HG02840 (cell line): ENCODE results near the gene KREMEN1.

Source experiments
- ATAC-seq: cut with Tn5 transposase; IDR thresholded peaks from one replicate; pipeline ENCODE4 v1.9.1; 2021; ENCODE audit warnings: mild to moderate bottlenecking, moderate library complexity, moderate number of reproducible peaks; ENCODE audit not compliant: unreplicated experiment, low FRiP score

Gene KREMEN1

DNA sequence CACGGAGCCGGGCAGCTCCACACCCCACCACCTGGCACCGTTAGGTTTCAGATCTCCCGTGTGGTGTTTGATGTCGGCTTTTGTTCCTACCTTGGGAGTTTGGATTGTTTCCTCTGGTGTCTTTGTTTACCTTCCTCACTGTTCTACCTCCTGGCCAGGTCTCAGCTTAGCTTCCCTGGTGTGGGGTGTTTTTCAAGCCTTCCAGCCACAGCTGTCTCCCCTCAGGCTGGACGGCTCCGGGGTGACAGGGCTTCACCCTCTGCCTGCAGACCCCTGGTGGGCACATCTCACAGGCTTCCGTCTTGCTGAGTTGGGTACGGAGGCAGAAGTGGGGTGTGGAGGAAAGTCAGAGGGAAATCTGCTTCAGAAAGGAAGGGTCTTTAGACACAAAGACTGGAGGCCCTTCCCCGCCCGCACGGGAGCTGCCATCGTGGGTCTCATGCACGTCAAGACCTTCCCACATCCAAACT, 73.3 kb downstream of the KREMEN1 start:
- no peak for ATAC-seq

DNA sequence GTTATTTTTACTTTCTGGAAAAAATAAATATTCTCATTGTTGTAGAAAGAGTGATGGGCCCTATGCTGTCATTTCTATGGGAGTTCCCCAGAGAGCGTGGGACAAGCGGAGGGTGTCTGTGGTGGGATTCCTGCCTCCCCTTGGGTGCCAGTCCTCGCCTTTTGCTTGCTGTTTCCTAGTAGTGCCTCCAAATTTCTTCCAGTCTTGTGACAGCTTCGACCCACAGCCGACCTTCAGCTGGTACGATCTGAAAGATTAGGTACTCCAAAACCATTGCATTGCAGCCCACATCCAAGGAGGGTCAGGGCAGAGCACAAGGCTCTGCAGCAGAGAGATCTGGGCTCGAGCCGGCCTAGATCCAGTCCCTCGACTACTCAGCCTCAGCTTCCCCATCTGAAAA, 73.9 kb downstream of the KREMEN1 start:
- ATAC-seq: no peak

DNA sequence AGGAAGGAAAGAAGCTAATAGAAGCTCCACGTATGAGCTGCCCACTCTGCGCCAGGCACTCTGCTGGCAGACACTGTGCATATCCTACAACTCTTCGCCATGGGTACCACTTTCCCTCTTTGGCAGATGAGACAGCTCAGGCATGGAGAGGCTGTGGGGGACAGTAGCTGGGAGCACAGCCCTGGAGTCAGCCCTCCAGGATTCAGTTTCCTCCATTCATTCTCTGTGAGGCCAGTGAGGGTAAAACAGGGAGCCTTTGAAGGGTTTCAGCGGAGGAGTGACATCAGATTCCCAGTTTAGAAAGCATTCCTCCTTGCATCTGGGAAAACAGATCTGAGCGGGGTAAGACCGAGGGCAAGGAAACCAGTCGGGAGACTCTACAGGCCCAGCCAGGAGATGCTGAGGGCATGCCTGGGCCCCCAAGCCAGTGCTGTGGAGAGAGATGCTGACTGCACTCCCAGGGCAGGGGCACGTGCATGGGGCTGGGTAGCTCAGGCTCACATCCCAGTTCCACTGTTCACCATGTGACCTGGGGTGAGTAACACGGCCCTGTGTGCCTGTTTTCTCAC, 74.6 kb downstream of the KREMEN1 start:
- ATAC-seq: no peak

DNA sequence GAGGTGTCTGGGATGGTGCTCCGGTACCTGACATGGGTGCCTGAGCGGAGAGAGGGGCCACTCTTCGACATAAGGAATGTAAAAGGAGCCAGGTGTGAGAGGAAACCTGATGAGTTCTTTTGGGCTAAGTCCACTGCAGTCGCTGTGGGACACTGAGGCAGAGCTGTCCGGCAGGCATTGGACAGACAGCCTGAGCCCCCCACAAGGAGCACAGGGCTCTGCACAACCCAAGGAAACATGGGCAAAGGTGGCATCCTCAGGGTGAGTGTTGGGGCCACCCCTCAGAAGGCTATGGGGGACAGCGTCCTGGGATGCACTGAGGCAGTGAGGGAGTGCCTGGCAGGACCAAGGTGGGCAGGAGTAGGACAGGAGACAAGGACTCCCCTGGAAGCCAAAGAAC, 75.2 kb downstream of the KREMEN1 start:
- no peak for ATAC-seq

DNA sequence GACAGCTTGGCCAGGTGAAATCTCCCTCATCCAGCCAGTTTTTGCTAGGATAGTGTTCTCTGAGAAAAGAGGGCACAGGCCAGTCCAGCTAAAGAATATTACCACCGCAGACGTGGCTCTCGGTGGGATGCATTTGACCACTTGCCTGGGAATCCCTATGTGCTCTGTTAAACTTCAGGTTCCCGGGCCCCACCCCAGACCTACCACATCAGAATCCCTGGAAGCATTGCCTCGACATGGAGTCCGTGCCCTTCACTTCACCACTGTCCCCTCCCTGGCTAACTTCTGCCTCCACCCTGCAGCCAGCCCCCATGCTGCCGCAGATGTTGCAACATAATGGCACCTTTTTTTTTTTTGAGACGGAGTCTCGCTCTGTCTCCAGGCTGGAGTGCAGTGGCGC, 76.0 kb downstream of the KREMEN1 start:
- no peak for ATAC-seq

DNA sequence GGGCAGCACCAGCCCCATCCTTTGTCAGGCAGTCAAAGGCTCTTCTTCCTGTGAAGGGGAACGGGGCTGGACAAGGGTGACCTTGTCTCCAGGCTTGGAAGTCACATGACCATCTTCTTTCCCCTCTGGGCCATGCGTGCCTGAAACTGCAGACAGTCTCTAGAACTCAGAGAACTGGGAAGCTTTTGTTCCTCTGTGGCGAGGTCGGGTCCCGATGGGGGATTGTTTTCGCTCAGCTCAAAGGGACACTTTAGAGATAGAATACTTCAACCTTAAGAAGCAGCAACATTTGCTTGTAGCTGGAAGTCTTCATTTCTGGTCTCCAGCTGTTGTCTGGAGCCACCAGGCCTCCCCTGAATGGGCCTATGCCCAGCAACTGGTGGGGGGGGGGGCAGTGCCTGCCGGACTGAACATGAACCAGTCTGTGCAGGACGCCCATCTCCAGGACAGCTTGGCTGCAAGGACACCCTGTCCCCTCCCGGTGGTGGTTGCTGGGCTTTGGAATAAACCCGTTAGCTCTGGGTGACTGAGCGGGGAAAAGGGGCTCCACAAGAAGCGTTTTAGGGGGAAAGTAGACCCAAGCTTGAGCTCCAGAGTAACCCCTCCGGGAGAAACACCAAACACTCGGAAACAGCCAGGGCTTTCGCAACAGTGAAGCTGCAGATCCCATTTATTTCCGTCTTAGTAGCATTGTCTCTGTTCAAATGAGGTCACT, 77.2 kb downstream of the KREMEN1 start:
- no peak for ATAC-seq

DNA sequence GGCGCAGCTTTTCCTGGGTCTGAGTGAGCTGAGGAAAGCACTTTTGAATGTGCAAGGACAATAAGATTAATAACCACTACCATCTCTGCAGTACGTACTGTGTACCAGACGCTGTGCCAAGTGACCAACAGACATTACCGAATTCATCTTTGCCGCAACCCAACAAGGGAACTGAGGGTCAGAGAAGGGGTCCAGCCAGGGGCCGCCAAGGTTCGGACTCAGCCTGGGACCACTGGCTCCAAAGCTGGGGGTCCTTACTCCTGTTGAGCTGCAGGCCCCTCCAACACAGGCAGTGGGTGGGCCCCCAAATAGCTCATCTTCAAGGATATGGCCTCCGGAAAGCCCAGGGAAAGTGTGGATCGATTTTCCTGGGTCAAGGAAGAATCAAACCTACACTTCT, 77.9 kb downstream of the KREMEN1 start:
- ATAC-seq: no peak

DNA sequence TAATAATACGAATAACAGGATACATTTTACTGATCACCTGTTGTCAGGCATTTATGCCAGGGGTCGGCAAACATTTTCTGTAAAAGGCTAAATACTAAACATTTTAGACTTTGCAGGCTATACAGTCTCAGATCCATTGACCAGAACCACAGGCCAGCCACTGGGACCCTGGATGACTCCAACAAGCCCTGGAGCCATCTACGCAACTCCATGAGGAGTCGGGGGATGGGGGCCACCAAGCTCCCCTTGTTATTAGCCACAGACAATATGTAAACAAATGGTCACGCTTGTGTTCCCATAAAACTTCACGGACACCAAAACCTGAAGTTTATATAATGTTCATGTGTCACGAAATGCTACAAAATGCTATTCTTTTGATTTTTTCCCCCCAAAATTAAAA, 78.5 kb downstream of the KREMEN1 start:
- ATAC-seq: no peak

DNA sequence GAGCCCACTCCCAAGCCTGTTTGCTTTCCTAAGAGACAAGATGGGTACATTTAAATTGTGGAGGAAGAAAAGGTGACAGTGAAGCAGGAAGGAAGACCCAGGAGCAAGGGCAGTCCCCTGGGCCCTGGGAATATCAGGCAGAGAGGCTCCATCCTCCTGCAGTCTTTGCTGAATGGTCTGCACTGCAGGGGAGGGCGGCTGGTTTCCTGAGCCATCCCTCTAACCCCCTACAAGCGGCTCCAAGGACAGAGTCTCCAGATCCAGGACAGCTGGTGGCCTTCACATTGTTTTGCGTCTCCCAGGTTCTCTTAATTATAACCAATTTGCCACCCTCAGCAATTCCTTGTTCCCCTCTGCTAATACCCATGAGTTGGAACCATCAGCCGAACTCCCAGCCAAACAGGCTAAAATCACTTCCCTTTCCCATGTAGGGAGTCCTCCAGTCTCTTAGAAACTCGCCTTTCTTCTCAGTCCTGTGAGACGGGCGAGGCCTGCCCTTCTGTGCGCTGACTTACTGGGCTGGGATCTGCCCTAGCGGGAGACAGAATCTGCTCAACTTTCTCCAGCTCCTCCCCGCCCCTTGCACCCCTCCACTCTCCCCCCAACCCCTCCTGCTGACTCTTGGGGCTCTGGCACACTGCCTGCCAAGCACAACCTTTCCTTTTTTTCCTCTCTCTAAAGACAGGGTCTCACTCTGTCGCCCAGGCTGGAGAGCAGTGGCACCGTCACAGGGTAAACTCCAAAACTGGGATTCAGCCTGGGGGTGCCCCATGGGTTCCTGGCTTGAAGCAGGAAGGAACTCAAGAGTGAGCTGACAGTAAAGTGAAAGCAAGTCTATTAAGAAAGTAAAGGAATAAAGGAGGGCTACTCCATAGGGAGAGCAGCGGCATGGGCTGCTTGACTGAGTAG, 79.5 kb downstream of the KREMEN1 start:
- no peak for ATAC-seq

DNA sequence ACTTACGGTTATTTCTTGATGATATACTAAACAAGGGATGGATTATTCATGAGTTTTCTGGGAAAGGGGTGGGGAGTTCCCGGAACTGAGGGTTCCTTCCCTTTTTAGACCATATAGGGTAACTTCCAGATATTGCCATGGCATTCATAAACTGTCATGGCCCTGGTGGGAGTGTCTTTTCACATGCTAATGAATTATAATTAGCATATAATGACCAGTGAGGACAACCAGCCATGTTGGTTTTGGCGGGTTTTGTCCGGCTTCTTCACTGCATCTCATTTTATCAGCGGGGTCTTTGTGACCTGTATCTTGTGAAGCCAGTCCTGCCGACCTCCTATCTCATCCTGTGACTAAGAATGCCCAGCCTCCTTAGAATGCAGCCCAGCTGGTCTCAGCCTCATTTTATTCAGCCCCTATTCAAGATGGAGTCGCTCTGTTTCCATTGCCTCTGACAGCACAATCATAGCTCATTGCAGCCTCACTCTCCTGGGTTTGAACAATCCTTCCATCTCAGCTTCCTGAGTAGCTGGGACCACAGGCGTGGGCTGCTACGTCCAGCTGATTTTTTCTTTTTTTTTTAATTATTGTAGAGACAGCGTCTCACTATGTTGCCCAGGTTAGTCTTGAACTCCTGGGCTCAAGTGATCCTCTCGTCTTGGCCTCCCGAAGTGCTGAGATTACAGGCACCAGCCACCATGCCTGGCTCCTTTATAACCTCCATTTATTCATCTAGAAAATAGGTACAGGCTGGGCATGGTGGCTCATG, 80.3 kb downstream of the KREMEN1 start:
- no peak for ATAC-seq

DNA sequence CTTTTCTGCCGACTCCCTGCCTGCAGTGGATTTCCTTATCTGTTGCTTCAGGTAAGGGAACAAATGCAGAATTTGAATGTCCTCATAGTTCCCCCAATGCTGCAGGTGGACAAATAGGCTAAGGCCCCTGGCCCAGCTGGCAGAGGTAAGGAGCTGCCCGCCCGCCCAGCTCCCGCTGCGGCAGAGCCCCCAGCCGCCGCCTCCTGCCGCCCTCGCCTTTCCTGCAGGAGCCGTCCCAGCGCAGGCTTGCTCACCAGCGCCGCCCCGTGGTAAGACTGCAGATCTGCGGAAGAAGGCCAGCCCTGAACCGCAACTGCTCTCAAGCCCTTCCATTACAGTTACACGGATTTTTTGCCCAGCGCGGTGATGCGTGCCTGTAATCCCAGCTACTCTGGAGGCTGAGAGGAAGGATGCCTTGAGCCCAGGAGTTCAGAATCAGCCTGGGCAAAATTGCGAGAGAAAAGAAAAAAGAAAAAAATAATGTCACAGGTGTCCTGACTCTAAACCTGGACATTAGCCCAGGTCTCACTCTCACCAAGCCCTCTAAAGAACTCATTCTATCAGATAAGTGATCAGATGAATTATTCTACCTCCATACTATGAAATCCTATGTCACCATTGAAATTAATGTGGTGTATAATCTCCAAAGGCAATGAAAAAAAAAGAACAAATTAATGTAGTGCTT, 81.7 kb downstream of the KREMEN1 start:
- ATAC-seq: no peak

DNA sequence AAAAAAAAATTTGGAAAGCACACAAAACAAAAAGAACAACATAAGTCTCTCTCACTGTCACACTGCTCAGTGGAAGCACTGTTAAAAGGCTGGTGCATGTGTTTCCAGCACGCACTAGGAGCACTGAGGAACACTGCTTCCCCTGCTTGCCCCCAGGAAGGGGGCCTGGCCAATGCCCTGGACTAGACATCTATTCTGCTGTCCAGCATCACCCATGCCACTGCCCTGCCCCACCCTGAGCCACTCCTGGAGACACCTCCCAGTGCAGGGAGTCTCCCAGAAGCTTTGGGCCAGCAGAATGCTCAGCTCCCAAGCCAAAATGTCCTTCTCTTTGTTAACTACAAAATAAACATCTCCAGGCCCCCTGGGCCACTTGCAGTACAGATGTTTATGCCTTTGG, 83.1 kb downstream of the KREMEN1 start:
- ATAC-seq: no peak

DNA sequence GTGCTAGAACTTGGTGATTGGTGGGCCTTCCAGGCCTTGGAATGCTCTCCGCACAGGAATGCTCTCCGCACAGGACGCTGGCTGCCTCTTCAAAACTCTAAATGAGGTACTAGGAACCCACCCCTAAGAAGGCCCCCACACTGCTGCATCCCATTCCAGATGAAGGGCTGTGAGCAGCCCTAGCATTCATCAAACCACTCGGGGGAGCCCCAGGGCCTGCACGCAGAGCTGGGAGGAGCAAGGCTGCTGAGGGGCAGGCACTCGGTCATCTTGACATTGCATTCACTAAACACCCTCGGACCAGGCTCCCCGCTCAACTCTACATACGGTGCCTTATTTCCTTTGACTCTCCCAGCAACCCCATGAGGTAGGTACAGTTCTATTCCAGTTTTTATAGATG, 83.7 kb downstream of the KREMEN1 start:
- no peak for ATAC-seq

DNA sequence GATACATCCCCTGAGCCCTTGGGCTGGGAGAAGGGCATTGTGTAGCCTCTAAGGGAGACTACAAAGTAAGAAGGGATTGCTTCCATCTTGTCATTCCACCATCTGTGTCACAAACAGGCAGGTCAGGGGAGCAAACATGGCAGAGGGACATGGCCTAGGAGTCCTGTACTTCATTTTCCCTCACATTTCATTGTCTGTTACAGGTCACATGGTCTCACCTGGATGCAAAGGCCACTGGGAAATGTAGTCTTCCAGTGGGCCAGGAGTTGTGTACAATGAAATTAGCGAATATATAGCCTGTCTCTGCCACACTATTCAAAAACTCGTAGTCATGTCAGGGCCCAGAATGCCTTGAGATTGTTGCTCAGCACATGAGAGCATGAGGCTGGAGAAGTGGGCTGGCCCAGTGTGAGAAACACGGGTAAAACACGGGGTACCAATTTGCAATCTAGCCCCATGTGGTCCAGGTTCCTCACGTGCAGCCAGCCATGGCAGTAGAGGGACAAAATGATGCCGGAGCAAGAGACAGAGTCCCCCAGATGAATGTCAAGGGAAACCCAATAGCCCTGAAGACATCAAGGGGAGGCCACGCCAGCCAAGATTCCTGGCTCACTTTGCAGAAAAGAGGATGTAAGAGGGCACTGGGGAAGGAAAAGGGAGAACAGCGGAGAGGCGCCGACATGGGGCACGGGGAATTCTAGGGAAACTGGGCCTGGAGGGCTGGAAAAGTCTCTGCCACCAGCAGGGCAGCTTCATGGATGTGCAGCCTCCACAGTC, 85.1 kb downstream of the KREMEN1 start:
- no peak for ATAC-seq

DNA sequence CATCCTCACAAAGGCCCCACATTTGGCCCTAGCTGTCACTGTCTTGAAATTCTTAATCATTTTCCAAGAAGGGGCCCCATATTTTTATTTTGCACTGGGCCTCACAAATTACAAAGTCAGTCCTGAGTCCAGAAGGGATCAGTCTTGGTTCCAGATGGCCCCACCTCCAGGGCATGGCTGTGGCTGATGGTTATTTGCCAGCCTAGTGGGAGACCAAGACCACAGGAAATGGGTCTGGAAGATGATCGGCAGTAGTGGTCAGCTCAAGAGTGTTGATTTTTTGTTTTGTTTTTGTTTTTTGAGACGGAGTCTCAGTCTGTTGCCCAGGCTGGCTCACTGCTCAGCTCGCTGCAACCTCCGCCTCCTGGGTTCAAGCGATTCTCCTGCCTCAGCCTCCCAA, 85.7 kb downstream of the KREMEN1 start:
- ATAC-seq: no peak

DNA sequence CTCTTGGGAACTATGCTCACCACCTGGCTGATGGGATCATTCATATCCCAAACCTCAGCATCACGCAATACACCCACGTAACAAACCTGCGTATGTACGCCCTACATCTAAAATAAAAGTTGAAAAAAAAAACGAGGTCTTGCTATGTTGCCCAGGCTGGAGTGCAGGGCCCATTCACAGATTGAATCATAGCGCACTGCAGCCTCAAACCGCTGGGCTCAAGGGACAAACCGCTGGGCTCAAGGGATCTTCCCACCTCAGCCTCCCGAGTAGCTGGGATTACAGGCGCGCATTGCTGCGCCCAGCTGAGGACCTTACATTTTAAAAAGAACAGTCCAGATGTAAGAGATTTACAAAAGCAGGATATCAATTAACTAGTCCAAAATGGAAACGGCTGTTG, 91.0 kb downstream of the KREMEN1 start:
- ATAC-seq: no peak

DNA sequence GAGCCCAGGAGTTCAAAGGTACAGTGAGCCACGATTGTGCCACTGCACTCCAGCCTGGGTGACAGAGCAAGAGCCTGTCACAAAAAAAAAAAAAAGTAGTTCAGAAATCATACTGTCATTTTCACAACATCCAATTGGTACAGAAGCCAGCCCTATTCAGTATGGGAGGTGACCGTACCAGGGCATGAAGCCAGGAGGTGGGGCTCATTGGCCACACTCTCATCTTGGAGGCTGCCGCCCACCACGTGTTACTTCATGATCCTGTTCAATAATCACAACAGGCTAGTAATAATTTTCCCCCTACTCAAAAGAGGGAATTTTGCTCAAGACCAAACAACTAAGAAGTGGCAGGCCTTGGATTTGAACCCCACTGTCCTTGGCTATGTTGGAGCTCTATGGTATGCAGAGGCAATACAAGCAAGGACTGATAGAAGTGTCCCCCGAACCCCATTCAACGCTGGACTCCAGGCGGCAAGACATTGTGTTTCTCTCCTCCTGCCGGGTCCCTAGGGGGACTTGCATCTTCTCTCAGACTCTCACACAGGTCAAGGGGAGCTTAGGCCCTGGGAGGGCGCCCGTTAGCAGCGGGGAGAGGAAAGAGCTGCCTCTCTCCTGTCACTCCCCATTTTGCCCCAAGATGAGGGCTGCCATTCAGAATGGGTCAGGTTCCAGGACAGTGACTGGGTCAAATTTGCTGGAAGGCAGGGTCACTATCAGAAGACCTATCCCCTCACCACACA, 92.7 kb downstream of the KREMEN1 start:
- no peak for ATAC-seq

DNA sequence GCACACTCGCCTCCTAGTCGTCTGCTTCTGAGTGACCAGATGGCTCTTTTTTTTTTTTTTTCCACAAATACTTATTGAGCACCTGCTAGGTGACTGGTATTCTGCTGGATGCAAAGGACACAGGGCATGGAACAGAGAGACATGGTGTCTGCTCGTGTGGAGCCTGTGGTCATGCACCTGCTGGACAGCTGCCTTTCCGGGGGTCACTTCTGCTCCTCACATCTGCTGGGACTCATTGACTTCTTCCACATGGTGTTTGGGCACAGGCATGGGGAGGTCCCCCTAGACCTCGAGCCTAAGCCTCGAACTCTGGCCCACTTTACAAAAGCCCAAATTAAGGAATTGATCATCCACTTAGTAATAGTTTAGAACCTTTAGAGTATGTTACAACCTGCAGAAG, 93.3 kb downstream of the KREMEN1 start:
- no peak for ATAC-seq
